ENCODE data around the gene STUB1.

STUB1 gene

DNA sequence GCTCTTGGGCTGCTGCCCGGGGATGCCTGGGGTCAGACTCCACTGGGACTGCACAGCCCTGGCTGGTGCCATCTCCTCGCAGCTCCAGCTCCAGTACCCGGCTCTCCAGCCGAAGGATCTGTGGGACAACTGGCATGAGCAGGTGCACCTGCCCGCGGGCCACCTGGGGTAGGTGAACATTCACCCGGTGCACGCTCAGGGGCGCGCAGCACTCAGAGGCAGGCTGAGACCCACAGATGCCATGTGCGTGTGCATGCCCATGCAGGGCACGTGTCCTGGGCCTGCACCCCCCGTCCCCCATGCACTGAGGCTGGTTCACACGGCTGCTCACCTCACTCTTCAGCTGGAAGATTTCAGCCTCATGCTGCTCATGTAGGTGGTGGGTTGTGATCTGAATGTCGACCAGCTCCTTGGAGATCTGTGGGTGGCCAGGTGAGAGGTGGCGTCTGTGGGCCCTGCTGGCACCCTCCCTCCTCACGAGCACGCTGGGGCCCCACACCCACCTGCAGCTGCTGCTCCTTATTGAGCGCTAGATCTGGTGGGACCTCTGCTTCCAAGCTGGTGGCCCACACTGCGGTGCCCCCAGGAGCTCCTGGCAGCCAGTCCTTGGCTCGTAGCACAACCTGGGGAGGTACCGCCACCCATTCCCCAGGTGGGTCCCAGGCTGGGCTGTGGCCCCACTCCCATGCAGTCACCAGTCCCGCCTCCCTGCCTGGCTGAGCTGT is 45.4 kb downstream of the STUB1 start:
- no peak for DNase-seq (ENCODE audit: low spot score)

GRCh38 chr16:726188-726437 is 45.9 kb downstream of the STUB1 start:
- DNase-seq (ENCODE audit: low spot score) = no peak

DNA sequence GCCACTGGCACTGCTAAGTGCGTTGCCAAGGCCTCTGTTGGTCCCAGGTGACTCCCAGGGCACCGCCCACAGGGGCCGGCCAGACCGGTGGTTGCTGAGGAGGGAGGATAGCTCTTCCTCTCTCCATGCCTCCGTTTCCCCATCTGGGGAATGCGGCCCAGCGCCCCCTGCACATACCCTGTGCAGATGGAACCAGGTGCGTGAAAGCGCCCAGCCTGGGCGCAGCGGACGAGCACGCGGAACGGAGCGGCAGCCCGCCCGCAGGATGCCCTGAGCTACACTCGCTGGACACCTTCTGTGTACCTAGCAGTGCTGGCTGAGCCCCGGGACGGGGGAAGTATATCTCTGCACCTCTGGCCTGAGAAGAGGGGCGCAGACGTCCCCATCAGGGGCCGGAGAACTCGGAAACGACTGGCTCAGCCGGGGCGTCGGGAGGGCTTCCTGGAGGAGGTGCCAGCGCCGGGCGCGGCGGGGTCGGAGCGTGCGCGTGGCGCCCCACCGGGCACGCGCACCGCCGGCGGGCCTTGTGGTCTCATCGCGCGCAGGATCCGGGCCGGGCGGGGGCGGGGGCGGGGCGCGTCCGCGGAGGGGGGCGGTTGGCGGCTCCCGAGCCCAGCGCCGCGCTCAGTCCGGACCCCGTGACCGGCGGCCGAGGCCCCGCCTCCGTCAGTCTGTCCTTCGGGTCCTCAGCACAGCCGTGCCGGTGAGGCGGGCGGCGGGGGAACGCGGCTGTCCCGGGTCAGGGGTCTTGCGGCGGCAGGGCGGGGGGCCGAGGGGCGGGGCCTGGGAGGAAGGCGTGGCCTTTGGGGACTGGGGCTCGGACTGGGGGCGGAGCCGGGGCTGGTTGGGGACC is 46.5 kb downstream of the STUB1 start, which contains the start of the genes CCDC78 and HAGHL:
TSS of gene CCDC78 (minus strand) at position 6 of the 853 bp plus-strand sequence. CDS start 76 bp downstream, outside the sequence.
TSS of gene HAGHL (plus strand) at position 669 of the 853 bp plus-strand sequence. CDS start 404 bp downstream, outside the sequence.
- peak; percentile 78 for DNase-seq (ENCODE audit: low spot score)

GRCh38 chr16:727291-727977 is 47.2 kb downstream of the STUB1 start:
- peak; percentile 52 for DNase-seq (ENCODE audit: low spot score)

DNA sequence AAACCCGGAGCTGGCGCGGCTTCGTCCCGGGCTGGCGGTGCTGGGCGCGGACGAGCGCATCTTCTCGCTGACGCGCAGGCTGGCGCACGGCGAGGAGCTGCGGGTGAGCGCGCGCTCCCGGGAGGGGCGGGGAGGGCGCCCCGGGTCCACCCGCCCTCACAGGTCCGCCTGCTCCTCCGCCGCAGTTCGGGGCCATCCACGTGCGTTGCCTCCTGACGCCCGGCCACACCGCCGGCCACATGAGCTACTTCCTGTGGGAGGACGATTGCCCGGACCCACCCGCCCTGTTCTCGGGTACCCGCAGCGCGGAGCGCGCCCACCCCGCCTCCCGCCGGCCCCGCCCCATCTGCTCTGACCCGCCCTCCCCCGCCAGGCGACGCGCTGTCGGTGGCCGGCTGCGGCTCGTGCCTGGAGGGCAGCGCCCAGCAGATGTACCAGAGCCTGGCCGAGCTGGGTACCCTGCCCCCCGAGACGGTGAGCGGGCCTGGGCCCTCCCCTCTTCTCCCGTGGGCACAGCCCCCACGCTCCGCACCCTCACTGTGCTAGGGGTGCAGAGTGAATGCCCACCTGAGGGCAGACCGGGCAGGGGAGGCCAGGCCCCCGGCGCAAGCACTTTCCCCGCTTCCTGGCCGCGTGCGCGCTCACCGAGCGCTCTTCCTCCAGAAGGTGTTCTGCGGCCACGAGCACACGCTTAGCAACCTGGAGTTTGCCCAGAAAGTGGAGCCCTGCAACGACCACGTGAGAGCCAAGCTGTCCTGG is 48.1 kb downstream of the STUB1 start:
- DNase-seq (ENCODE audit: low spot score) = peak; percentile 74

DNA sequence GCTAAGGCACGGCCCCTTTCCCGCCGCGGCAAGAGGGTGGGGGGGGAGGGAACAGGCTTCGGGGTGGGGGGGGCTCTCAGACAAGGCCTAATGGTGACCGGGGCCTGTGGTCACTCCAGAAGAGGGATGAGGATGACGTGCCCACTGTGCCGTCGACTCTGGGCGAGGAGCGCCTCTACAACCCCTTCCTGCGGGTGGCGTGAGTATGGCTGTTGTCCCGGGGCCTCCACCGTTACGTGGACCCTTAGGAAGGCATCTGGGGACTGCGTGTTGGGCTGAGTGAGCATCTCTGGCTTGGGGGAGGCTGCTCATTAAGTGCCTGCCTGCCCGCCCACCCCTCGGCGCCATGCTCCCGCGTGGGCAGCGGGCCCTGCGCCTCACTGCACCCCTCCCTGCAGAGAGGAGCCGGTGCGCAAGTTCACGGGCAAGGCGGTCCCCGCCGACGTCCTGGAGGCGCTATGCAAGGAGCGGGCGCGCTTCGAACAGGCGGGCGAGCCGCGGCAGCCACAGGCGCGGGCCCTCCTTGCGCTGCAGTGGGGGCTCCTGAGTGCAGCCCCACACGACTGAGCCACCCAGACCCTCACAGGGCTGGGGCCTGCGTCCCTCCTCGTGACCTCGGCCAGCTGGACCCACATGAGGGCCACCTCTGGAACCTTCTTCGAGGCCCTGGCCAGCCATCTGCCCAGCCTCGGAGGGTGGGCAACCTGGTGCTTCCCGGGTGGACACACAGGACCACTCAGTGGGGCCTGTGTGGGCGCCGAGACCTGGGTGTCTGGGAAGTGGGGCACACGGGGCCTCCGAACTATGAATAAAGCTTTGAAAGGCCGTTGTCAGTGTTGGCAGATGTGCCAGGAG is 48.9 kb downstream of the STUB1 start:
- no peak for DNase-seq (ENCODE audit: low spot score)

GRCh38 chr16:729768-730665 is 49.8 kb downstream of the STUB1 start:
- DNase-seq (ENCODE audit: low spot score) = no peak

DNA sequence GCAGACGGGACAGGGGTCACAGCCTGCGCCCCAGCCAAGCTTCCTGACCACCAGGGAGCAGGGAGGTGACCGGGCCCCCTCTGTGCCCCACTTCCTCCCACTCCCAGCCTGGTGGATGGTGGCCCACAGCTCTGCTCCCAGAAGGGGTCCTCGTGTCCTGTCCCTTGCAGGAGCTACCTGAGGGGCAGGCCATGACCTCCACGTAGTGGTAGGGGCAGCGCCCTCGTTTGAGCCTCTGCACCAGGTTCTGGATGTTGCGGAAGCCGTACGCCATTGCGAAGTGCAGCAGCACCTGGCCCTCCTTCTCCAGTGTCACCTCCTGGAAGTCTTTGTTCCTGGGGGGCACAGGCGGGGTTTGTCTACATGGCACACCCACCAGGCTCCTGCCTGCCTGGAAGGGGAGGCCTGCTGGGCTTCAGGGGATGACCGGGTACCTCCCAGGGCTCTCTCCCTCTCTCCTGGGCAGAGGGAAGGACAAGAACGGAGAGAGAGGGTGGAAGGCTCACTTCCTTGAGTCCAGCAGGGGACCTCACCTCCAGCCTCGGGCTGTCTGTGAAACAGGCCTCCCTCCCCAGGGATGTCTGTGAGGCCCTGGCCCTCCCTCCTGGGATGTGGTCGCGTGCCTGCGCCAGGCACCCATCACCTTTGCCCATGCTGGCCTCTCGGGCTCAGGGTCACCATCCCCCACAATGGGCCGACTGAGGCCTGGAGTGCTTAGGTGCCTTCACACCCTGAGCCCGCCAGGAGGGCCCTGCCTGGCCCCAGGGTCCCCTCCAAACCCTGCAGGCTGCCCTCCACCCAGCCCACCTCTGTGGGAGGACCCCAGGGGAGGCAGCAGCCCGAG is 50.7 kb downstream of the STUB1 start:
- DNase-seq (ENCODE audit: low spot score) = no peak

DNA sequence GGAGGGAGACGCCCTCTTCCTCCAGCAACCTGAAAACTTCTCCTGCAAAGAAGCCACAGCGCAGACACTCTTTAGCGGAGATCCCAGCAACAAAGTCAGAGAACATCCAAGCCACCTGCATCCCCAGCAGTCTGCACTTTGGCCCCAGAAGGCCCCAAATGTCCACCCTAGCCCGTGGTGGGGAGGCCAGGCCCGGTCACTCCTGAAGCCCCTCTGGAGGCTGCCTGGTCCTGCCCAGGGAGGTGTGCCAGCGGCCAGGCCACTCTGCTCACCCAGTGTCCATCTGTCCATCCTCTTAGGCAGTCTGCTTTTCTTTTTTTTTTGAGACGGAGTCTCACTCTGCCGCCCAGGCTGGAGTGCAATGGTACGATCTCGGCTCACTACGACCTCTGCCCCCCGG is 52.1 kb downstream of the STUB1 start:
- DNase-seq (ENCODE audit: low spot score) = no peak

All from germinal center (tissue), 1 donor.